ENCODE measurements around the gene SMARCB1.

The SMARCB1 gene

GRCh38 chr22:23834793-23835483, 48.2 kb downstream of the SMARCB1 start:
- H2BK120ac ChIP-seq (ENCODE audit: low read depth, low read length): no peak overlapping the region
- peaks cover 4 to 8% of the 10 kb centered on the region in 2 donors for H3K4me1 ChIP-seq (ENCODE audit: control insufficient read depth in 2 of 2, insufficient read depth in 1 of 2, low read depth in 1 of 2, low read length in 2 of 2)
- H2AFZ ChIP-seq (ENCODE audit: low read length): no peak overlapping the region
- H2BK15ac ChIP-seq (ENCODE audit: low read length): no peak overlapping the region
- no peak overlapping the region for H3K18ac ChIP-seq (ENCODE audit: low read length)
- peaks cover 6% of the 10 kb centered on the region for H3K79me1 ChIP-seq (ENCODE audit: low read depth, low read length)
- no peak overlapping the region for H3K14ac ChIP-seq (ENCODE audit: low read length)
- DNase-seq (ENCODE audit: low spot score): no peak
- WGBS, 2 donors (ENCODE audit: extremely low coverage in 2 of 2, insufficient read length in 2 of 2, insufficient replicate concordance in 1 of 2): no CpG with 5 or more reads among the region's 10 CpGs
- H3K4me3 ChIP-seq (ENCODE audit: low read length in 2 of 2): no peak overlapping the region
- no peak overlapping the region for H3K4me2 ChIP-seq (ENCODE audit: insufficient read depth, low read length, poor library complexity, severe bottlenecking)
- H3K27ac ChIP-seq (replicated peaks; ENCODE audit: low read length): no peak overlapping the region
- no peak overlapping the region for H2BK5ac ChIP-seq (ENCODE audit: low read length)
- no peaks in the 10 kb centered on the region for H3K9me3 ChIP-seq (replicated peaks in 1 of 2; ENCODE audit: control insufficient read depth in 2 of 2, insufficient read depth in 1 of 2, low read depth in 1 of 2, low read length in 2 of 2)
- no peak overlapping the region for H3K9ac ChIP-seq (ENCODE audit: low read depth, low read length, poor library complexity)
- no peak overlapping the region for H4K8ac ChIP-seq (ENCODE audit: low read depth, low read length)
- H2AK5ac ChIP-seq (ENCODE audit: low read depth, low read length): no peak overlapping the region
- H2BK12ac ChIP-seq (ENCODE audit: low read length): no peak overlapping the region
- peaks cover 39 to 64% of the 10 kb centered on the region in 2 donors for H3K36me3 ChIP-seq (replicated peaks in 1 of 2; ENCODE audit: control insufficient read depth in 2 of 2, insufficient read depth in 2 of 2, low read length in 2 of 2)
- no peak overlapping the region for H3K4ac ChIP-seq (ENCODE audit: low read length)
- H3K23ac ChIP-seq (ENCODE audit: low read depth, low read length, poor library complexity): no peak overlapping the region
- H3K27me3 ChIP-seq (ENCODE audit: control insufficient read depth in 3 of 3, insufficient read depth in 3 of 3, low read depth in 1 of 3, low read length in 3 of 3): peaks cover 0 to 2% (median 0%) of the 10 kb centered on the region in 3 experiments
- no peak overlapping the region for H4K91ac ChIP-seq (ENCODE audit: low read depth, low read length, poor library complexity)

GRCh38 chr22:23835484-23836144, 48.8 kb downstream of the SMARCB1 start:
- no peak for DNase-seq (ENCODE audit: low spot score)
- Histone ChIP-seq H3K4me3 (ENCODE audit: low read length in 2 of 2) (no peak overlapping the region), H2AK5ac (ENCODE audit: low read depth, low read length) (no peak overlapping the region), H2BK15ac (ENCODE audit: low read length) (no peak overlapping the region), H3K18ac (ENCODE audit: low read length) (no peak overlapping the region), H4K91ac (ENCODE audit: low read depth, low read length, poor library complexity) (no peak overlapping the region), H3K36me3 (replicated peaks in 1 of 2; ENCODE audit: control insufficient read depth in 2 of 2, insufficient read depth in 2 of 2, low read length in 2 of 2) (peaks cover 39 to 58% of the 10 kb centered on the region in 2 donors), H2BK12ac (ENCODE audit: low read length) (no peak overlapping the region), H3K27me3 (ENCODE audit: control insufficient read depth in 3 of 3, insufficient read depth in 3 of 3, low read depth in 1 of 3, low read length in 3 of 3) (peaks cover 0 to 3% (median 0%) of the 10 kb centered on the region in 3 experiments), H4K8ac (ENCODE audit: low read depth, low read length) (no peak overlapping the region), H3K9ac (ENCODE audit: low read depth, low read length, poor library complexity) (no peak overlapping the region), H3K4me1 (ENCODE audit: control insufficient read depth in 2 of 2, insufficient read depth in 1 of 2, low read depth in 1 of 2, low read length in 2 of 2) (peaks cover 4 to 8% of the 10 kb centered on the region in 2 donors), H3K4ac (ENCODE audit: low read length) (no peak overlapping the region), H2BK120ac (ENCODE audit: low read depth, low read length) (no peak overlapping the region), H3K9me3 (replicated peaks in 1 of 2; ENCODE audit: control insufficient read depth in 2 of 2, insufficient read depth in 1 of 2, low read depth in 1 of 2, low read length in 2 of 2) (peaks cover 0 to 2% of the 10 kb centered on the region in 2 donors), H3K27ac (replicated peaks; ENCODE audit: low read length) (no peak overlapping the region), H3K23ac (ENCODE audit: low read depth, low read length, poor library complexity) (peak overlapping the region; percentile 34), H2BK5ac (ENCODE audit: low read length) (no peak overlapping the region), H3K14ac (ENCODE audit: low read length) (no peak overlapping the region), H3K4me2 (ENCODE audit: insufficient read depth, low read length, poor library complexity, severe bottlenecking) (no peak overlapping the region), H2AFZ (ENCODE audit: low read length) (no peak overlapping the region), H3K79me1 (ENCODE audit: low read depth, low read length) (peaks cover 6% of the 10 kb centered on the region)
- no CpG with 5 or more reads among the region's 11 CpGs for WGBS, 2 donors (ENCODE audit: extremely low coverage in 2 of 2, insufficient read length in 2 of 2, insufficient replicate concordance in 1 of 2)

GRCh38 chr22:23836281-23836680, 49.5 kb downstream of the SMARCB1 start:
- Histone ChIP-seq H3K14ac (ENCODE audit: low read length) (no peak overlapping the region), H2AFZ (ENCODE audit: low read length) (no peak overlapping the region), H2BK5ac (ENCODE audit: low read length) (no peak overlapping the region), H2BK120ac (ENCODE audit: low read depth, low read length) (no peak overlapping the region), H3K79me1 (ENCODE audit: low read depth, low read length) (peaks cover 6% of the 10 kb centered on the region), H3K36me3 (replicated peaks in 1 of 2; ENCODE audit: control insufficient read depth in 2 of 2, insufficient read depth in 2 of 2, low read length in 2 of 2) (peaks cover 34 to 52% of the 10 kb centered on the region in 2 donors), H3K9ac (ENCODE audit: low read depth, low read length, poor library complexity) (no peak overlapping the region), H3K18ac (ENCODE audit: low read length) (peak overlapping the region; percentile 6), H2BK12ac (ENCODE audit: low read length) (no peak overlapping the region), H3K27me3 (ENCODE audit: control insufficient read depth in 3 of 3, insufficient read depth in 3 of 3, low read depth in 1 of 3, low read length in 3 of 3) (peaks cover 0 to 3% (median 0%) of the 10 kb centered on the region in 3 experiments), H4K8ac (ENCODE audit: low read depth, low read length) (no peak overlapping the region), H3K4me1 (ENCODE audit: control insufficient read depth in 2 of 2, insufficient read depth in 1 of 2, low read depth in 1 of 2, low read length in 2 of 2) (peaks cover 4 to 8% of the 10 kb centered on the region in 2 donors), H3K4me2 (ENCODE audit: insufficient read depth, low read length, poor library complexity, severe bottlenecking) (no peak overlapping the region), H2BK15ac (ENCODE audit: low read length) (no peak overlapping the region), H3K4me3 (ENCODE audit: low read length in 2 of 2) (no peak overlapping the region), H3K27ac (replicated peaks; ENCODE audit: low read length) (no peak overlapping the region), H3K9me3 (replicated peaks in 1 of 2; ENCODE audit: control insufficient read depth in 2 of 2, insufficient read depth in 1 of 2, low read depth in 1 of 2, low read length in 2 of 2) (peaks cover 0 to 2% of the 10 kb centered on the region in 2 donors), H4K91ac (ENCODE audit: low read depth, low read length, poor library complexity) (no peak overlapping the region), H3K23ac (ENCODE audit: low read depth, low read length, poor library complexity) (no peak overlapping the region), H3K4ac (ENCODE audit: low read length) (no peak overlapping the region), H2AK5ac (ENCODE audit: low read depth, low read length) (no peak overlapping the region)
- DNase-seq (ENCODE audit: low spot score): no peak
- WGBS, 2 donors (ENCODE audit: extremely low coverage in 2 of 2, insufficient read length in 2 of 2, insufficient replicate concordance in 1 of 2): no CpG with 5 or more reads among the region's 5 CpGs
